22Rv1 (cell line): Measurements from ENCODE around the gene IZUMO1.
A peak's percentile ranks its signal among the peaks of the same experiment; 100 is the strongest.

ENCODE experiments used
- H3K27ac ChIP-seq: fragments of 450-650 bp; 2 replicates; pipeline ENCODE4 v1.5.1; 2017
- ZFX ChIP-seq: fragments of 450-650 bp; IDR thresholded peaks from 2 replicates; pipeline ENCODE4 v1.6.1; 2017; ENCODE audit warnings: antibody characterized with exemption, borderline replicate concordance
- TF ChIP-seq, protein P1 (sequence below): fragments of 450-650 bp; IDR thresholded peaks from 2 replicates; pipeline ENCODE4 v1.5.1; 2017; ENCODE audit warnings: mild to moderate bottlenecking

The IZUMO1 gene

DNA sequence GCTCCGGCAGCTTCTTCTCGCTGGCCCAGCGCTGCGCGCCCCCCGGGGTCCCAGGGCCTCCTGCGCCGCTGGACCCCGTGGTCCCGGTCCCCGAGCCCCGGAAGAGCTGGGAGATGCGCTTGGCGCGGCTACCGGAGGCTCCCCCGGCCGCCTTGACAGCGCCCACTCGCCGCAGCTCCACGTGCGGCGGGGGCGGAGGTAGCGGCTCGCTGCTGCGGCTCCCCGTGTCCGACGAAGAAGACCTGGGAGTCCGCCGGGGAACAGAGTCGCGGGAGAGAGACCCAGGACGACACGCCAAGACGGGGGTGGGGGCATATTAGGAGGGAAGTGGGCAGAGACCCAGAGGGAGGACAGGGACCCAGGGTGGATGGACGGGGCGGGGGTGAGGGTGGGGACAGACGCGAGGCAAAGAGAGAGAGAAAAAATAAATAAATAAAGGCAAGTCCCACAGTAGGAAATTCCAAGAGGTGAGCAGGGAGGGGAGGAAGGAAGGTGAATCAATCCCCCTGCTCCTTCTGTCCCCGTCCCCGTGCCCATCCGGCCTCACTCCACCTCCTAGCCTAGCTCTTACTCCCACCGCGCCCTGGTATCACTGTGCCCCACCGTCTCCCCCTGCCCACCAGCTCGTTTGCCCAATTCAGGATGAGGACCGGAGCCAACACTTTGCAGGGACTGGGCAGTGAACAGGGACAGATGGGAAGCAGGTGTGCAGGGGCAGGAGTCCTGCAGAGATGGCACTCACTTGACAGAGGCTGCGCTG lies 7.1 kb downstream of the IZUMO1 start:
- TF ChIP-seq, protein P1, sequence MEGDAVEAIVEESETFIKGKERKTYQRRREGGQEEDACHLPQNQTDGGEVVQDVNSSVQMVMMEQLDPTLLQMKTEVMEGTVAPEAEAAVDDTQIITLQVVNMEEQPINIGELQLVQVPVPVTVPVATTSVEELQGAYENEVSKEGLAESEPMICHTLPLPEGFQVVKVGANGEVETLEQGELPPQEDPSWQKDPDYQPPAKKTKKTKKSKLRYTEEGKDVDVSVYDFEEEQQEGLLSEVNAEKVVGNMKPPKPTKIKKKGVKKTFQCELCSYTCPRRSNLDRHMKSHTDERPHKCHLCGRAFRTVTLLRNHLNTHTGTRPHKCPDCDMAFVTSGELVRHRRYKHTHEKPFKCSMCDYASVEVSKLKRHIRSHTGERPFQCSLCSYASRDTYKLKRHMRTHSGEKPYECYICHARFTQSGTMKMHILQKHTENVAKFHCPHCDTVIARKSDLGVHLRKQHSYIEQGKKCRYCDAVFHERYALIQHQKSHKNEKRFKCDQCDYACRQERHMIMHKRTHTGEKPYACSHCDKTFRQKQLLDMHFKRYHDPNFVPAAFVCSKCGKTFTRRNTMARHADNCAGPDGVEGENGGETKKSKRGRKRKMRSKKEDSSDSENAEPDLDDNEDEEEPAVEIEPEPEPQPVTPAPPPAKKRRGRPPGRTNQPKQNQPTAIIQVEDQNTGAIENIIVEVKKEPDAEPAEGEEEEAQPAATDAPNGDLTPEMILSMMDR = no peak
- TF ChIP-seq ZFX = no peak
- peak overlapping the region; percentile 82 for H3K27ac ChIP-seq

DNA sequence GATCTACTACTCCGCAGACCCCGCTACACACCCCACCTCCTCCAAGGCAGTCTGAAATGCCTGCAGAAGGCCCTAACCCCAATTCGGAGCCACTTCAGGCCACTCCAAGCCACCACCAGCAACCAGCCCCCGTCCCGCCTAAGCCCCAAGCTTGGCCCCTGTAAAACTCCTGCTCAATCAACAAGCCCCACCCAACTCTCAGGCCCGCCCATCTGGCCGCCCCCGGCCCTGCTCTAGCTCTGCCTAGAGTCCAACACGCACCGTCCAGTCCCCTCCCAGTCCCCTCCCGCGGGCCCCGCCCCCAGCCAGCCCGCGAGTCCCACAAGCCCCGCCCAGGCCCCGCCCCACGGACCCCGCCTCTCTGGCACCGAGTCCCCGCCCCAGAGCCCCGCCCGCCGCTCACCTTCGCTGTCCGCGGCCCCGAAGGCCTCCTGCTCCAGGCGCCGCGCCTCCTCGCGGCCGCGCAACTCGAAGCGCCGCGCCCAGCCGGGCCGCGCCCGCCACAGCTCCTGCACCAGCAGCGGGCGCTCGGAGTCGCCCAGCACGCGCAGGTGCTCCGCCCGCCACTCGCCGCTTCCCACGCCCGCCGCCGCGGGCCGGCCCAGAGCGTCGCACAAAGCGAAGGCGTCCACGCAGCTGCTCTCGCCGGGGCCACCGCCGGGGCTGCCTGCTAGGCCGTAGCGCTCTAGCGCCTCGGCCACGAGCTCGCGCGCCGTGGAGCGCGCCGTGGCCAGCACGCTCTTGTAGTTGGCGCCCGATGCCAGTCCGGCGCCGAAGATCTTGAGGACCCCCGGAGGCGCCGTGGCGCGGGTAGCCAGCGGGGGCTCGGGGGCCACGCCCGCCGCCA lies 7.9 kb downstream of the IZUMO1 start:
- no peak for TF ChIP-seq ZFX
- TF ChIP-seq, protein P1 = peak; percentile 82
- H3K27ac ChIP-seq = peak overlapping the region; percentile 82

DNA sequence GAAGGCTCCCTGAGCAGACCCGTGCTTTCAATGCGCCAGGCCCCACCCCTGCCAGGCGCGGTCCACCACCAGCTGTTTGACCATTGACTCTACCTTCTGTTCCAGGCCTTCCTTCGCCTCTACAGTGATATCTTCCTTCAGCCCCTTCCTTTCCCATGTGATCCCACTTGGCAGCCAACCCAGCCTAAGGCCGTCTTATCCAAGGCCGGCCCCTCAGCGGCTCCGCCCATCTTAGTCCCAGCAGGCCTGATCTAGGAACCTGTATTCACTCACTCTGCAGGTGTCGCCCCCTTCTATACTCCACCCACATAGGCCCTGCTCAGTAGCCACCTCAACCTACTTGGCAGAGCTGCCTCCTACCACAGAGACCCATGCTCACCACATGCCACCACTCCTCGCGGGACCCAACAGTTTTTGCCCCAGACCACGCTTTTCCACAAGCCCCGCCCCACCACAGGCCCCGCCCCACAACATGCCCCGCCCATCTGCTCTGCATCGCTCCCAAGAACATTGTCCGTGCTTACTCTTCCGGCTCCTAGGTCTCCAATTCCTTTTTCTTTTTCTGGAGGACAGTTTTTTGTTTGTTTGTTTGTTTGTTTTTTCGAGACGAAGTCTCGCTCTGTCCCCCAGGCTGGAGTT lies 9.2 kb downstream of the IZUMO1 start:
- H3K27ac ChIP-seq = peak overlapping the region; percentile 82
- TF ChIP-seq, protein P1 = no peak
- TF ChIP-seq ZFX = no peak

DNA sequence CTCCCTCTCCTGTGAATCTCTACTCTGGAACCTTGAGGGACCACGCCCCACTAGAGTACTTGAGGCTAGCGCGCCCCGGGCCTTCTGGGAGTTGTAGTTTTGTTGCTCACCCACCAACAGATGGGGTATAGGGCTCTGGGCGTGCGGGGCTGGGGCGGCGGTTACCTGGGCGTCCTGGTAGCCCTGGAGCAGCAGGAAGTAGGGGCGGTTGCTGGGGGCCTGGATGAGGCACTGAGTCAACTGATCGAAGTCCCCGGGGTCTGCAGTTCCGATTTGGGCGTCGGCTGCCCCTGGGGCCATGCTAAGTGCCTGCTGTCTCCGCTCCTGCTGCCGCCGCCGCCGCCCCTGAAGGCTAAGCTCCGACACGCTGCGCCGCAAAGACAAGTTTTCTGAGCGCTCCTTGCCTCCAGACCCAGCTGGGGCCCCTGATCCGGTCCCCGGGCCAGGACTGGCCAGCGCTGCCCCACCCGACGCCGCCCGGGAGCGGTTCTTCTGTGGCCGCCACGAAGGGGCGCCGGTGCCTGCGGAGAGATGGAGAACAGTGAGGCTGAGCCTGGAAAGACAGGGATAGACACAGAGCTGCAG lies 11.6 kb downstream of the IZUMO1 start:
- TF ChIP-seq, protein P1 = no peak
- no peak for TF ChIP-seq ZFX

DNA sequence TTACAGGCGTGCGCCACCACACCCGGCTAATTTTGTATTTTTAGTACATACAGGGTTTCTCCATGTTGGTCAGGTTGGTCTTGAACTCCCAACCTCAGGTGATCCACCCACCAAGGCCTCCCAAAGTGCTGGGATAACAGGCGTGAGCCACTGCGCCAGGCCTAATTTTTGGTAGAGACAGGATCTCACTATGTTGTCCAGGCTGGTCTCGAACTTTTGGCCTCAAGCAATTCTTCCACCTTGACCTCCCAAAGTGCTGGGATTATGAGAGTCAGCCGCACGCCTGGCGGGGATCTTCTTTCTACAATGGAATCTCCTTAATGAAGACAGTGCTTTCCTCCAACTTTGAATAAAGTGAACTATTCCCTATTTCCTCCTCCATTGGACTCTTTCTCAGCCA lies 12.1 kb downstream of the IZUMO1 start:
- TF ChIP-seq, protein P1 = no peak
- no peak for TF ChIP-seq ZFX
- no peak overlapping the region for H3K27ac ChIP-seq

More for the DNA sequence above, 11.6 kb downstream of the IZUMO1 start:
- no peak overlapping the region for H3K27ac ChIP-seq

DNA sequence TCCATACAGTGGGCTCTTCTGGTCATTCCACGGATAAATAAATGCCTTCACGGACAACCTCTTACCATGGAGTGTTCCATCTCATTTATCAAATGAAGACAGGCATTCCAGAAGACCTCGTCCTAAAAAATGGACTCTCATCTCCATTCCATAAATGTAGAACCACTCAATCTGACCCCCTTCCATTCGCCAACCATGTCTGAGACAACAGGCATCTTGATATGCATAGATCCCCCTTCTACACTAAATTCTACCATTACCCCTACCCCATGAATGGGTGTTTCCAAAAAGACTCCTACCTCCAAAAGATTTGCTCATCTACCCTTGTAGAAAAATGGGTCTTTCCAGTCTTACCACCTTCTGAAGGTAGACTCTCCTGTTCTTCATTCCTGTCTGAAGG lies 15.3 kb downstream of the IZUMO1 start:
- TF ChIP-seq, protein P1 = no peak
- TF ChIP-seq ZFX = no peak
- H3K27ac ChIP-seq = no peak overlapping the region
